ENCODE results near the gene URM1. TPM values are rescaled to one million over a fixed set of nuclear protein-coding genes. Genes with fewer than 3 reads are reported as not detected.

URM1 gene
- total RNA-seq, 1 donor from 2014 or later = 96.1 TPM

- H3K4me1 Mint-ChIP-seq (ENCODE audit: unreplicated experiment) = peaks cover 6% of the 10 kb centered on the region
- H3K36me3 Mint-ChIP-seq (ENCODE audit: low read depth, unreplicated experiment) = peaks cover 21% of the 10 kb centered on the region
- TF ChIP-seq CTCF (IDR thresholded peaks at IDR 0.05; ENCODE audit: unreplicated experiment) = no peak
- no peaks in the 10 kb centered on the region for H3K9me3 Mint-ChIP-seq (ENCODE audit: unreplicated experiment)
- peaks cover 3% of the 10 kb centered on the region for H3K27me3 Mint-ChIP-seq (ENCODE audit: unreplicated experiment)
- peak overlapping the region; percentile 96 for H3K4me3 Mint-ChIP-seq (ENCODE audit: unreplicated experiment)
- DNase-seq (ENCODE audit: low spot score) = no peak
- no peak overlapping the region for H3K27ac Mint-ChIP-seq (ENCODE audit: unreplicated experiment)
Measured at GRCh38 chr9:128323791-128324190, 47.4 kb upstream of the URM1 start.

- Mint-ChIP-seq H3K4me3 (ENCODE audit: unreplicated experiment) (no peak overlapping the region), H3K4me1 (ENCODE audit: unreplicated experiment) (peaks cover 6% of the 10 kb centered on the region), H3K27ac (ENCODE audit: unreplicated experiment) (no peak overlapping the region), H3K36me3 (ENCODE audit: low read depth, unreplicated experiment) (peaks cover 21% of the 10 kb centered on the region), H3K9me3 (ENCODE audit: unreplicated experiment) (no peaks in the 10 kb centered on the region), H3K27me3 (ENCODE audit: unreplicated experiment) (peaks cover 3% of the 10 kb centered on the region)
- TF ChIP-seq CTCF (IDR thresholded peaks at IDR 0.05; ENCODE audit: unreplicated experiment) = no peak
- no peak for DNase-seq (ENCODE audit: low spot score)
Measured at GRCh38 chr9:128324401-128324800, 46.8 kb upstream of the URM1 start.

GRCh38 chr9:128325629-128326028, 45.5 kb upstream of the URM1 start:
- no peaks in the 10 kb centered on the region for H3K9me3 Mint-ChIP-seq (ENCODE audit: unreplicated experiment)
- H3K27me3 Mint-ChIP-seq (ENCODE audit: unreplicated experiment) = peaks cover 3% of the 10 kb centered on the region
- H3K4me1 Mint-ChIP-seq (ENCODE audit: unreplicated experiment) = peaks cover 6% of the 10 kb centered on the region
- H3K27ac Mint-ChIP-seq (ENCODE audit: unreplicated experiment) = no peak overlapping the region
- peaks cover 21% of the 10 kb centered on the region for H3K36me3 Mint-ChIP-seq (ENCODE audit: low read depth, unreplicated experiment)
- TF ChIP-seq CTCF (IDR thresholded peaks at IDR 0.05; ENCODE audit: unreplicated experiment) = no peak
- no peak for DNase-seq (ENCODE audit: low spot score)
- H3K4me3 Mint-ChIP-seq (ENCODE audit: unreplicated experiment) = peak overlapping the region; percentile 44

GRCh38 chr9:128333451-128333869, 37.7 kb upstream of the URM1 start:
- no peaks in the 10 kb centered on the region for H3K9me3 Mint-ChIP-seq (ENCODE audit: unreplicated experiment)
- DNase-seq (ENCODE audit: low spot score) = no peak
- TF ChIP-seq CTCF (IDR thresholded peaks at IDR 0.05; ENCODE audit: unreplicated experiment) = no peak
- H3K36me3 Mint-ChIP-seq (ENCODE audit: low read depth, unreplicated experiment) = peaks cover 13% of the 10 kb centered on the region
- no peak overlapping the region for H3K4me3 Mint-ChIP-seq (ENCODE audit: unreplicated experiment)
- no peaks in the 10 kb centered on the region for H3K4me1 Mint-ChIP-seq (ENCODE audit: unreplicated experiment)
- H3K27me3 Mint-ChIP-seq (ENCODE audit: unreplicated experiment) = peaks cover 5% of the 10 kb centered on the region
- H3K27ac Mint-ChIP-seq (ENCODE audit: unreplicated experiment) = no peak overlapping the region

GRCh38 chr9:128335161-128335560, 36.0 kb upstream of the URM1 start:
- peaks cover 9% of the 10 kb centered on the region for H3K27me3 Mint-ChIP-seq (ENCODE audit: unreplicated experiment)
- no peaks in the 10 kb centered on the region for H3K4me1 Mint-ChIP-seq (ENCODE audit: unreplicated experiment)
- H3K4me3 Mint-ChIP-seq (ENCODE audit: unreplicated experiment) = no peak overlapping the region
- no peaks in the 10 kb centered on the region for H3K9me3 Mint-ChIP-seq (ENCODE audit: unreplicated experiment)
- no peak overlapping the region for H3K27ac Mint-ChIP-seq (ENCODE audit: unreplicated experiment)
- H3K36me3 Mint-ChIP-seq (ENCODE audit: low read depth, unreplicated experiment) = peaks cover 9% of the 10 kb centered on the region
- TF ChIP-seq CTCF (IDR thresholded peaks at IDR 0.05; ENCODE audit: unreplicated experiment) = no peak
- no peak for DNase-seq (ENCODE audit: low spot score)

Data from endothelial cell (in vitro differentiated cells).